Fibroblast of villous mesenchyme (primary cell): ENCODE measurements around the gene STRADA. TPM values are rescaled to one million over a fixed set of nuclear protein-coding genes. Genes with fewer than 3 reads are reported as not detected.

Source experiments
- DNase-seq: peaks from one replicate; pipeline ENCODE4 v3.0.0-alpha.2; 2010; ENCODE audit warnings: low read depth
- H3K4me3 ChIP-seq: 2 replicates; pipeline ENCODE4 v1.5.1; 2011; ENCODE audit warnings: low read depth, mild to moderate bottlenecking, low read length
- CTCF ChIP-seq: IDR thresholded peaks from 2 replicates; pipeline ENCODE4 v1.5.1; 2012; ENCODE audit warnings: low read depth, mild to moderate bottlenecking, low read length; ENCODE audit not compliant: insufficient read depth
- total RNA-seq: library from RNA; depleted of rRNA; stranded (reverse); fragments of >200 nt; gene quantifications from 2 replicates; pipeline ENCODE4 v1.2.3, GENCODE V29; 2012

Gene STRADA
- 23.2 and 25.0 TPM in 2 replicates for total RNA-seq

- peak; percentile 96 for DNase-seq
- TF ChIP-seq CTCF = no peak
- H3K4me3 ChIP-seq = peak within 1 kb of the TSS; percentile 91
Measured at GRCh38 chr17:63741408-63742173, at the start of gene STRADA. Gene STRADA, minus strand, starts transcription at chr17:63741799. Its CDS starts 13,430 bp downstream, at chr17:63728369.

- H3K4me3 ChIP-seq = no peak overlapping the region
- DNase-seq = no peak
- TF ChIP-seq CTCF = no peak
Measured at GRCh38 chr17:63790057-63790456, 48.5 kb upstream of the STRADA start.

- DNase-seq = no peak
- no peak overlapping the region for H3K4me3 ChIP-seq
- no peak for TF ChIP-seq CTCF
Measured at GRCh38 chr17:63786971-63787711, 45.5 kb upstream of the STRADA start.

- no peak overlapping the region for H3K4me3 ChIP-seq
Measured at GRCh38 chr17:63786117-63786516, 44.5 kb upstream of the STRADA start.

GRCh38 chr17:63785556-63785955 is 44.0 kb upstream of the STRADA start:
- TF ChIP-seq CTCF = no peak
- peak; percentile 27 for DNase-seq
- H3K4me3 ChIP-seq = no peak overlapping the region

More at GRCh38 chr17:63786117-63786516, 44.5 kb upstream of the STRADA start:
- TF ChIP-seq CTCF = no peak
- DNase-seq = no peak

- no peak for DNase-seq
- H3K4me3 ChIP-seq = no peak overlapping the region
- no peak for TF ChIP-seq CTCF
Measured at GRCh38 chr17:63783522-63783921, 41.9 kb upstream of the STRADA start.
